ENCODE measurements around the gene ADAM10. TPM values are rescaled to one million over a fixed set of nuclear protein-coding genes. Genes with fewer than 3 reads are reported as not detected.

ADAM10 gene
- total RNA-seq, 2 experiments from 2014 or later: 141 to 151 TPM

- Mint-ChIP-seq H3K4me3 (peak overlapping the region; percentile 93), H3K27ac (peak overlapping the region; percentile 94), H3K4me1 (peaks cover 34% of the 10 kb centered on the region), H3K36me3 (peaks cover 20% of the 10 kb centered on the region), H3K9me3 (ENCODE audit: low read depth) (no peaks in the 10 kb centered on the region), H3K27me3 (no peaks in the 10 kb centered on the region)
- DNase-seq (peak; percentile 66), ATAC-seq (no peak)
- CTCF ChIA-PET: interaction anchor here (0.7 to 1.0 kb wide), 3 partner anchors 22 to 477 kb away, joined by 3 to 6 read pairs (median 3); partner anchors contain the start of gene MINDY2
Measured at GRCh38 chr15:58748040-58748851, 1.3 kb downstream of the ADAM10 start.

GRCh38 chr15:58746174-58746573 lies 3.3 kb downstream of the ADAM10 start:
- ATAC-seq: no peak

GRCh38 chr15:58742819-58743502 lies 6.5 kb downstream of the ADAM10 start:
- Mint-ChIP-seq H3K27me3 (no peaks in the 10 kb centered on the region), H3K9me3 (ENCODE audit: low read depth) (no peaks in the 10 kb centered on the region), H3K4me3 (no peak overlapping the region), H3K27ac (no peak overlapping the region), H3K36me3 (peaks cover 17% of the 10 kb centered on the region), H3K4me1 (peaks cover 49% of the 10 kb centered on the region)
- no peak for ATAC-seq
- CTCF ChIA-PET: interaction anchor here (0.7 to 2.4 kb wide), 4 partner anchors 27 to 515 kb away, joined by 3 to 7 read pairs (median 4); no protein-coding TSS in a partner anchor
- DNase-seq: no peak

More at GRCh38 chr15:58746174-58746573, 3.3 kb downstream of the ADAM10 start:
- no peak overlapping the region for H3K4me3 Mint-ChIP-seq
- peaks cover 22% of the 10 kb centered on the region for H3K36me3 Mint-ChIP-seq
- DNase-seq: no peak
- H3K27ac Mint-ChIP-seq: no peak overlapping the region
- no peaks in the 10 kb centered on the region for H3K27me3 Mint-ChIP-seq
- CTCF ChIA-PET: no interaction called here
- H3K9me3 Mint-ChIP-seq (ENCODE audit: low read depth): no peaks in the 10 kb centered on the region
- peaks cover 46% of the 10 kb centered on the region for H3K4me1 Mint-ChIP-seq

GRCh38 chr15:58742022-58742813 lies 7.3 kb downstream of the ADAM10 start:
- peaks cover 13% of the 10 kb centered on the region for H3K36me3 Mint-ChIP-seq
- ATAC-seq: no peak
- CTCF ChIA-PET: interaction anchor here (0.7 to 2.4 kb wide), 3 partner anchors 32 to 514 kb away, joined by 3 to 7 read pairs (median 3); no protein-coding TSS in a partner anchor

GRCh38 chr15:58741032-58741431 lies 8.5 kb downstream of the ADAM10 start:
- Mint-ChIP-seq H3K4me1 (peaks cover 49% of the 10 kb centered on the region), H3K9me3 (ENCODE audit: low read depth) (no peaks in the 10 kb centered on the region), H3K4me3 (no peak overlapping the region), H3K27me3 (no peaks in the 10 kb centered on the region), H3K27ac (no peak overlapping the region), H3K36me3 (peaks cover 11% of the 10 kb centered on the region)
- CTCF ChIA-PET: interaction anchor here (0.9 kb wide), 1 partner anchor 342 kb away, joined by 3 read pairs; no protein-coding TSS in a partner anchor
- ATAC-seq (no peak), DNase-seq (no peak)

More at GRCh38 chr15:58742022-58742813, 7.3 kb downstream of the ADAM10 start:
- no peak overlapping the region for H3K27ac Mint-ChIP-seq
- no peaks in the 10 kb centered on the region for H3K27me3 Mint-ChIP-seq
- no peak for DNase-seq
- no peak overlapping the region for H3K4me3 Mint-ChIP-seq
- no peaks in the 10 kb centered on the region for H3K9me3 Mint-ChIP-seq (ENCODE audit: low read depth)
- peaks cover 52% of the 10 kb centered on the region for H3K4me1 Mint-ChIP-seq

- H3K4me3 Mint-ChIP-seq: no peak overlapping the region
- no peak for ATAC-seq
- H3K4me1 Mint-ChIP-seq: peaks cover 47% of the 10 kb centered on the region
- DNase-seq: no peak
- CTCF ChIA-PET: no interaction called here
- H3K27me3 Mint-ChIP-seq: no peaks in the 10 kb centered on the region
- no peaks in the 10 kb centered on the region for H3K9me3 Mint-ChIP-seq (ENCODE audit: low read depth)
- H3K36me3 Mint-ChIP-seq: peaks cover 9% of the 10 kb centered on the region
- H3K27ac Mint-ChIP-seq: no peak overlapping the region
Measured at GRCh38 chr15:58740436-58740835, 9.1 kb downstream of the ADAM10 start.

- Mint-ChIP-seq H3K4me3 (no peak overlapping the region), H3K27me3 (no peaks in the 10 kb centered on the region), H3K4me1 (peaks cover 39% of the 10 kb centered on the region), H3K9me3 (ENCODE audit: low read depth) (no peaks in the 10 kb centered on the region), H3K36me3 (peaks cover 7% of the 10 kb centered on the region), H3K27ac (no peak overlapping the region)
- no peak for DNase-seq
- CTCF ChIA-PET: interaction anchor here (0.9 kb wide), 1 partner anchor 8 kb away, joined by 3 read pairs; no protein-coding TSS in a partner anchor
- peak; percentile 30 for ATAC-seq
Measured at GRCh38 chr15:58738046-58738707, 11.3 kb downstream of the ADAM10 start.

- Mint-ChIP-seq H3K4me1 (peaks cover 38% of the 10 kb centered on the region), H3K27ac (no peak overlapping the region)
- CTCF ChIA-PET: no interaction called here
Measured at GRCh38 chr15:58737298-58737697, 12.2 kb downstream of the ADAM10 start.

GRCh38 chr15:58736018-58736643 lies 13.4 kb downstream of the ADAM10 start:
- no peaks in the 10 kb centered on the region for H3K9me3 Mint-ChIP-seq (ENCODE audit: low read depth)
- no peaks in the 10 kb centered on the region for H3K27me3 Mint-ChIP-seq
- H3K4me3 Mint-ChIP-seq: no peak overlapping the region
- ATAC-seq: no peak
- no peak for DNase-seq
- H3K27ac Mint-ChIP-seq: no peak overlapping the region
- CTCF ChIA-PET: interaction anchor here (0.6 kb wide), 1 partner anchor 48 kb away, joined by 4 read pairs; no protein-coding TSS in a partner anchor
- peaks cover 39% of the 10 kb centered on the region for H3K4me1 Mint-ChIP-seq
- H3K36me3 Mint-ChIP-seq: peaks cover 20% of the 10 kb centered on the region

More at GRCh38 chr15:58737298-58737697, 12.2 kb downstream of the ADAM10 start:
- no peak for ATAC-seq
- Mint-ChIP-seq H3K9me3 (ENCODE audit: low read depth) (no peaks in the 10 kb centered on the region), H3K27me3 (no peaks in the 10 kb centered on the region), H3K4me3 (no peak overlapping the region), H3K36me3 (peaks cover 12% of the 10 kb centered on the region)
- no peak for DNase-seq

GRCh38 chr15:58734859-58735258 lies 14.6 kb downstream of the ADAM10 start:
- ATAC-seq (no peak), DNase-seq (no peak)
- H3K9me3 Mint-ChIP-seq (ENCODE audit: low read depth): no peaks in the 10 kb centered on the region
- no peak overlapping the region for H3K27ac Mint-ChIP-seq
- CTCF ChIA-PET: no interaction called here
- no peaks in the 10 kb centered on the region for H3K27me3 Mint-ChIP-seq
- peaks cover 29% of the 10 kb centered on the region for H3K36me3 Mint-ChIP-seq
- no peak overlapping the region for H3K4me3 Mint-ChIP-seq
- peaks cover 42% of the 10 kb centered on the region for H3K4me1 Mint-ChIP-seq

GRCh38 chr15:58732625-58733363 lies 16.7 kb downstream of the ADAM10 start:
- DNase-seq: no peak
- CTCF ChIA-PET: no interaction called here
- H3K27me3 Mint-ChIP-seq: no peaks in the 10 kb centered on the region
- peaks cover 33% of the 10 kb centered on the region for H3K4me1 Mint-ChIP-seq
- ATAC-seq: no peak
- H3K9me3 Mint-ChIP-seq (ENCODE audit: low read depth): no peaks in the 10 kb centered on the region
- no peak overlapping the region for H3K27ac Mint-ChIP-seq
- no peak overlapping the region for H3K4me3 Mint-ChIP-seq
- H3K36me3 Mint-ChIP-seq: peaks cover 36% of the 10 kb centered on the region

All from activated CD8-positive, alpha-beta memory T cell treated with anti-CD3 and anti-CD28 coated beads, Interleukin-2, amount 10 ng/mL, durations not matched to agents 7 days and 5 days (primary cell).